ENCODE data around the gene PRKG1. TPM values are rescaled to one million over a fixed set of nuclear protein-coding genes. Genes with fewer than 3 reads are reported as not detected.

PRKG1 gene
- total and polyA plus RNA-seq, 2 of the 8 experiments (the other 6 are each of a cell fraction or from before 2014, with no cell fraction given), result 4.2 to 15.2 TPM

DNA sequence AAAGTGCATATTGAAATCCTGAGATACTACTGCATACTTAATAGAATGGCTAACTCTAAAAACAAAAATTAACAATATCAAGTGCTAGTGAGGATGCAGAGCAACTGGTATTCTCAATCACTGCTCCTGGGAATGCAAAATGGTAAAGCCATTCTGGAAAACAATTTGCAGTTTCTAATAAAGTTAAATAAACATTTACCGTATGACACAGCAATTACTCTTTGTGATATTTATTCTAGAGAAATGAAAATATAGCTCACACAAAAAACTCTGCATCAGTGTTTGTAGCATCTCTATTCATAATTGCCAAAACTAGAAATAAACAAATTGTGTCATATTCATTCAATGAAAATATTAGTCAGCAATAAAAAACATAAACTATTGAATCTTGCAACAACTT is 984.8 kb downstream of the PRKG1 start:
- no peak for DNase-seq (ENCODE audit: low read depth in 1 of 2, low spot score in 2 of 2)
- Histone ChIP-seq H4K20me1 (replicated peaks in 1 of 2; ENCODE audit: control insufficient read depth in 1 of 2, insufficient read depth in 2 of 2, low read length in 2 of 2) (no peaks in the 10 kb centered on the region), H3K79me1 (ENCODE audit: low read depth, low read length) (no peaks in the 10 kb centered on the region), H4K5ac (ENCODE audit: insufficient read length, low read depth, low read length) (no peak overlapping the region), H3K27me3 (replicated peaks in 1 of 4; ENCODE audit: control insufficient read depth in 3 of 4, extremely low read depth in 1 of 4, insufficient read depth in 3 of 4, low read length in 3 of 4) (no peaks in the 10 kb centered on the region), H2AFZ (ENCODE audit: low read length) (no peak overlapping the region), H3K27ac (ENCODE audit: low read depth, low read length) (no peak overlapping the region), H3K23me2 (ENCODE audit: low read depth, low read length) (no peaks in the 10 kb centered on the region), H2BK5ac (ENCODE audit: low read depth, low read length) (no peak overlapping the region), H4K91ac (replicated peaks; ENCODE audit: insufficient read length, low read length) (no peak overlapping the region), H3K18ac (ENCODE audit: extremely low read depth, low read length) (no peak overlapping the region), H2BK120ac (replicated peaks; ENCODE audit: low read depth, low read length) (no peak overlapping the region), H2AK5ac (ENCODE audit: low read depth, low read length) (no peak overlapping the region), H3K4me1 (replicated peaks in 1 of 4; ENCODE audit: control insufficient read depth in 3 of 4, insufficient read depth in 4 of 4, low read length in 3 of 4) (peaks cover 0 to 5% (median 0%) of the 10 kb centered on the region in 4 experiments; a peak in 2 of 7 replicates), H3K14ac (ENCODE audit: insufficient read length) (no peak overlapping the region), H2BK20ac (ENCODE audit: low read length) (no peak overlapping the region), H3K4ac (replicated peaks; ENCODE audit: insufficient read length, low read depth, low read length) (no peak overlapping the region), H4K8ac (ENCODE audit: extremely low read depth, insufficient read depth, low read length) (no peak overlapping the region), H3K4me2 (ENCODE audit: insufficient read depth in 1 of 2, low read depth in 2 of 2, low read length in 2 of 2) (no peak overlapping the region), H3K9me3 (ENCODE audit: insufficient read depth in 2 of 2, low read depth in 1 of 2, low read length in 1 of 2) (peaks cover 0 to 2% of the 10 kb centered on the region in 2 experiments; a peak in 1 of 4 replicates), H3K36me3 (ENCODE audit: control insufficient read depth in 2 of 4, insufficient read depth in 4 of 4, low read length in 3 of 4) (peaks cover 0 to 2% (median 0%) of the 10 kb centered on the region in 4 experiments; a peak in 1 of 8 replicates), H3K9ac (replicated peaks in 1 of 4; ENCODE audit: extremely low read depth in 1 of 4, low read depth in 3 of 4, low read length in 3 of 4) (no peak overlapping the region), H2BK12ac (ENCODE audit: low read depth, low read length) (no peak overlapping the region), H3K23ac (ENCODE audit: insufficient read length) (no peak overlapping the region), H3K4me3 (ENCODE audit: extremely low read depth in 1 of 4, insufficient read depth in 2 of 4, low read depth in 3 of 4, low read length in 4 of 4) (no peak overlapping the region), H3K79me2 (ENCODE audit: control insufficient read depth in 1 of 2, insufficient read depth in 2 of 2, low read length in 2 of 2) (no peaks in the 10 kb centered on the region), H3K56ac (replicated peaks; ENCODE audit: insufficient read length, low read depth, low read length) (no peak overlapping the region), H2BK15ac (ENCODE audit: low read length) (no peak overlapping the region)
- ChIA-PET CTCF (ENCODE audit: partially characterized antibody) (no interaction called here), POLR2A (ENCODE audit: partially characterized antibody) (no interaction called here)
- TF ChIP-seq SIRT6 (IDR thresholded peaks at IDR 0.05; ENCODE audit: low read length) (no peak), PHF8 (conservative IDR thresholded peaks at IDR 0.05; ENCODE audit: low read depth, low read length) (no peak), POLR2AphosphoS5 (IDR thresholded peaks at IDR 0.05; ENCODE audit: low read depth, low read length) (no peak), YY1 (IDR thresholded peaks at IDR 0.05; ENCODE audit: low read depth, low read length) (no peak), TAF7 (optimal IDR thresholded peaks at IDR 0.05; ENCODE audit: borderline replicate concordance, low read depth, low read length) (no peak)
- no peak for FAIRE-seq
- 96% methylated on average over 1 of the region's 1 CpG; no CpG with 5 or more reads in 1 of the 2 experiments for WGBS, 2 experiments (ENCODE audit: extremely low coverage in 1 of 2, insufficient coverage in 1 of 2, insufficient read length in 1 of 2, insufficient replicate concordance in 2 of 2, low coverage in 1 of 2, low lambda C conversion rate in 2 of 2, missing lambda C conversion rate in 1 of 2)

All from H1 (cell line).